ENCODE measurements around the gene USP21. TPM values are rescaled to one million over a fixed set of nuclear protein-coding genes. Genes with fewer than 3 reads are reported as not detected.

USP21 gene
- total and polyA plus RNA-seq, 2 of the 13 experiments (the other 11 are each of a cell fraction or from before 2014, with no cell fraction given), result 10.1 to 33.1 TPM

DNA sequence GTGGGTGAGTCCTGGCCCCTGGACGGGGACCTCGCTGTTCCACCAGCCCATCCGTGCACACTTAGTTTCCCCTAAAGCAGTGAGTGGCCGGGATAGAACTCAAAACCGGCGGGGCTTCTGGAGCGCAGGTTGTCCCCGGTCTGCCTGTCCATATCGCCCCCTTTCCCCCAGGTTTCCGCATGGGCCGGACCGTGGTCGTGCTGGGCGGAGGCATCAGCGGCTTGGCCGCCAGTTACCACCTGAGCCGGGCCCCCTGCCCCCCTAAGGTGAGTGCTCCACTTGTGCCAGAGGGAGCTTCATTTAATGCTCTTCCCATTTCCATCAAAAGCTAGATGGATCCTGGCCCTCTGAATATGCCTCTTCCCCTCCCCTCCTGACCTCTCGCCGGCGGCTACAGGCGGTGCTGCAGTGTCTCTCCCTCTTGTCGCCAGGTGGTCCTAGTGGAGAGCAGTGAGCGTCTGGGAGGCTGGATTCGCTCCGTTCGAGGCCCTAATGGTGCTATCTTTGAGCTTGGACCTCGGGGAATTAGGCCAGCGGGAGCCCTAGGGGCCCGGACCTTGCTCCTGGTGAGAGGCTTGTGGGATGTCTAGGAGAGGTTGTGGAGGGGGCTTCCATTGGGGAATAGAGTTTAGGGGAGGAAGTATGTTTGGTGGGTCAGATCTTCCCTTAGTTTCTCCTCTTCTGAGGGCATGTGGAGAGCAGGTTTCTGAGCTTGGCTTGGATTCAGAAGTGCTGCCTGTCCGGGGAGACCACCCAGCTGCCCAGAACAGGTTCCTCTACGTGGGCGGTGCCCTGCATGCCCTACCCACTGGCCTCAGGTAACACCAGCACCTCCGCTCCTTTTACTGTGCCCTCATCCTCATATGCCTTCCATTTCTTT, 7.6 kb downstream of the USP21 start (continued):
- no peak for TF ChIP-seq RARG (CRISPR knock-in tag; IDR thresholded peaks at IDR 0.05; ENCODE audit: low read depth)
- no peak for TF ChIP-seq RXRB (CRISPR knock-in tag; IDR thresholded peaks at IDR 0.05; ENCODE audit: borderline replicate concordance)
- 0 out of 2 replicates have a peak, but pooled peaks have one; percentile 0 for TF ChIP-seq ZNF768 (CRISPR knock-in tag; IDR thresholded peaks at IDR 0.05)
- no peak for TF ChIP-seq HMG20A (CRISPR knock-in tag; IDR thresholded peaks at IDR 0.05; ENCODE audit: borderline replicate concordance)
- no peak for TF ChIP-seq MAFF (IDR thresholded peaks at IDR 0.05; ENCODE audit: low read depth, low read length)
- TF ChIP-seq ZNF761 (CRISPR knock-in tag; conservative IDR thresholded peaks at IDR 0.05), result no peak
- TF ChIP-seq ATRX (CRISPR knock-in tag; IDR thresholded peaks at IDR 0.05; ENCODE audit: borderline replicate concordance), result no peak
- TF ChIP-seq, protein P1, sequence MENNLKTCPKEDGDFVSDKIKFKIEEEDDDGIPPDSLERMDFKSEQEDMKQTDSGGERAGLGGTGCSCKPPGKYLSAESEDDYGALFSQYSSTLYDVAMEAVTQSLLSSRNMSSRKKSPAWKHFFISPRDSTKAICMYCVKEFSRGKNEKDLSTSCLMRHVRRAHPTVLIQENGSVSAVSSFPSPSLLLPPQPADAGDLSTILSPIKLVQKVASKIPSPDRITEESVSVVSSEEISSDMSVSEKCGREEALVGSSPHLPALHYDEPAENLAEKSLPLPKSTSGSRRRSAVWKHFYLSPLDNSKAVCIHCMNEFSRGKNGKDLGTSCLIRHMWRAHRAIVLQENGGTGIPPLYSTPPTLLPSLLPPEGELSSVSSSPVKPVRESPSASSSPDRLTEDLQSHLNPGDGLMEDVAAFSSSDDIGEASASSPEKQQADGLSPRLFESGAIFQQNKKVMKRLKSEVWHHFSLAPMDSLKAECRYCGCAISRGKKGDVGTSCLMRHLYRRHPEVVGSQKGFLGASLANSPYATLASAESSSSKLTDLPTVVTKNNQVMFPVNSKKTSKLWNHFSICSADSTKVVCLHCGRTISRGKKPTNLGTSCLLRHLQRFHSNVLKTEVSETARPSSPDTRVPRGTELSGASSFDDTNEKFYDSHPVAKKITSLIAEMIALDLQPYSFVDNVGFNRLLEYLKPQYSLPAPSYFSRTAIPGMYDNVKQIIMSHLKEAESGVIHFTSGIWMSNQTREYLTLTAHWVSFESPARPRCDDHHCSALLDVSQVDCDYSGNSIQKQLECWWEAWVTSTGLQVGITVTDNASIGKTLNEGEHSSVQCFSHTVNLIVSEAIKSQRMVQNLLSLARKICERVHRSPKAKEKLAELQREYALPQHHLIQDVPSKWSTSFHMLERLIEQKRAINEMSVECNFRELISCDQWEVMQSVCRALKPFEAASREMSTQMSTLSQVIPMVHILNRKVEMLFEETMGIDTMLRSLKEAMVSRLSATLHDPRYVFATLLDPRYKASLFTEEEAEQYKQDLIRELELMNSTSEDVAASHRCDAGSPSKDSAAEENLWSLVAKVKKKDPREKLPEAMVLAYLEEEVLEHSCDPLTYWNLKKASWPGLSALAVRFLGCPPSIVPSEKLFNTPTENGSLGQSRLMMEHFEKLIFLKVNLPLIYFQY (CRISPR knock-in tag; IDR thresholded peaks at IDR 0.05; ENCODE audit: borderline replicate concordance), result no peak
- no peak for TF ChIP-seq ZBTB38 (CRISPR knock-in tag; IDR thresholded peaks at IDR 0.05)
- no peak for TF ChIP-seq ELF1 (CRISPR knock-in tag; IDR thresholded peaks at IDR 0.05)
- 0 out of 2 replicates have a peak, but pooled peaks have one; percentile 53 for TF ChIP-seq TIGD3 (CRISPR knock-in tag; IDR thresholded peaks at IDR 0.05; ENCODE audit: borderline replicate concordance)
- no peak for TF ChIP-seq RXRA (CRISPR knock-in tag; IDR thresholded peaks at IDR 0.05)
- no peak for TF ChIP-seq CEBPB (IDR thresholded peaks at IDR 0.05; ENCODE audit: borderline replicate concordance, low read depth, low read length)
- TF ChIP-seq ZMAT3 (CRISPR knock-in tag; conservative IDR thresholded peaks at IDR 0.05), result no peak
- 0 out of 2 replicates have a peak, but pooled peaks have one; percentile 20 for TF ChIP-seq NFKB2 (CRISPR knock-in tag; IDR thresholded peaks at IDR 0.05; ENCODE audit: borderline replicate concordance)
- TF ChIP-seq CREM (IDR thresholded peaks at IDR 0.05), result no peak
- TF ChIP-seq CREM (CRISPR knock-in tag; IDR thresholded peaks at IDR 0.05), result no peak
- TF ChIP-seq, protein P2, sequence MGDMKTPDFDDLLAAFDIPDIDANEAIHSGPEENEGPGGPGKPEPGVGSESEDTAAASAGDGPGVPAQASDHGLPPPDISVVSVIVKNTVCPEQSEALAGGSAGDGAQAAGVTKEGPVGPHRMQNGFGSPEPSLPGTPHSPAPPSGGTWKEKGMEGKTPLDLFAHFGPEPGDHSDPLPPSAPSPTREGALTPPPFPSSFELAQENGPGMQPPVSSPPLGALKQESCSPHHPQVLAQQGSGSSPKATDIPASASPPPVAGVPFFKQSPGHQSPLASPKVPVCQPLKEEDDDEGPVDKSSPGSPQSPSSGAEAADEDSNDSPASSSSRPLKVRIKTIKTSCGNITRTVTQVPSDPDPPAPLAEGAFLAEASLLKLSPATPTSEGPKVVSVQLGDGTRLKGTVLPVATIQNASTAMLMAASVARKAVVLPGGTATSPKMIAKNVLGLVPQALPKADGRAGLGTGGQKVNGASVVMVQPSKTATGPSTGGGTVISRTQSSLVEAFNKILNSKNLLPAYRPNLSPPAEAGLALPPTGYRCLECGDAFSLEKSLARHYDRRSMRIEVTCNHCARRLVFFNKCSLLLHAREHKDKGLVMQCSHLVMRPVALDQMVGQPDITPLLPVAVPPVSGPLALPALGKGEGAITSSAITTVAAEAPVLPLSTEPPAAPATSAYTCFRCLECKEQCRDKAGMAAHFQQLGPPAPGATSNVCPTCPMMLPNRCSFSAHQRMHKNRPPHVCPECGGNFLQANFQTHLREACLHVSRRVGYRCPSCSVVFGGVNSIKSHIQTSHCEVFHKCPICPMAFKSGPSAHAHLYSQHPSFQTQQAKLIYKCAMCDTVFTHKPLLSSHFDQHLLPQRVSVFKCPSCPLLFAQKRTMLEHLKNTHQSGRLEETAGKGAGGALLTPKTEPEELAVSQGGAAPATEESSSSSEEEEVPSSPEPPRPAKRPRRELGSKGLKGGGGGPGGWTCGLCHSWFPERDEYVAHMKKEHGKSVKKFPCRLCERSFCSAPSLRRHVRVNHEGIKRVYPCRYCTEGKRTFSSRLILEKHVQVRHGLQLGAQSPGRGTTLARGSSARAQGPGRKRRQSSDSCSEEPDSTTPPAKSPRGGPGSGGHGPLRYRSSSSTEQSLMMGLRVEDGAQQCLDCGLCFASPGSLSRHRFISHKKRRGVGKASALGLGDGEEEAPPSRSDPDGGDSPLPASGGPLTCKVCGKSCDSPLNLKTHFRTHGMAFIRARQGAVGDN (CRISPR knock-in tag; IDR thresholded peaks at IDR 0.05), result peak; percentile 50
- TF ChIP-seq, protein P3, sequence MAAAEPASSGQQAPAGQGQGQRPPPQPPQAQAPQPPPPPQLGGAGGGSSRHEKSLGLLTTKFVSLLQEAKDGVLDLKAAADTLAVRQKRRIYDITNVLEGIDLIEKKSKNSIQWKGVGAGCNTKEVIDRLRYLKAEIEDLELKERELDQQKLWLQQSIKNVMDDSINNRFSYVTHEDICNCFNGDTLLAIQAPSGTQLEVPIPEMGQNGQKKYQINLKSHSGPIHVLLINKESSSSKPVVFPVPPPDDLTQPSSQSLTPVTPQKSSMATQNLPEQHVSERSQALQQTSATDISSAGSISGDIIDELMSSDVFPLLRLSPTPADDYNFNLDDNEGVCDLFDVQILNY (CRISPR knock-in tag; conservative IDR thresholded peaks at IDR 0.05), result no peak
